H1 (cell line): ENCODE results near the gene SNX3. TPM values are rescaled to one million over a fixed set of nuclear protein-coding genes. Genes with fewer than 3 reads are reported as not detected.

ENCODE experiments used
- CTCF ChIA-PET: fragments of 300-600 bp; sonication (Branson Sonifier 250); formaldehyde crosslinking; loops from one replicate; lab custom pipeline; 2021; ENCODE audit not compliant: partially characterized antibody; lab: Charles Lee
- POLR2A ChIA-PET: fragments of 300-600 bp; sonication (Branson Sonifier 250); formaldehyde crosslinking; loops from one replicate; lab custom pipeline; 2021; ENCODE audit warnings: inconsistent platforms; ENCODE audit not compliant: partially characterized antibody; lab: Charles Lee
- DNase-seq, 2 experiments: peaks; one replicate each; pipeline versions ENCODE4 v3.0.0 to v3.0.0-alpha.2; 2010 to 2022; ENCODE audit warnings: low spot score in 2 of 2, low read depth in 1 of 2, mixed read lengths in 1 of 2
- FAIRE-seq: peaks from 2 replicates; lab custom pipeline; 2011; peaks lifted over from hg19 to GRCh38; lab: Jason Lieb, UNC
- H2AFZ ChIP-seq: 2 replicates; pipeline ENCODE4 v1.8.1; 2012; ENCODE audit warnings: low read length, inconsistent platforms
- H2AK5ac ChIP-seq: 2 replicates; pipeline ENCODE4 v1.6.1; 2013; ENCODE audit warnings: low read depth, low read length
- H2BK120ac ChIP-seq: replicated peaks from 2 replicates; pipeline ENCODE3; 2013; ENCODE audit warnings: low read depth, low read length, inconsistent platforms
- H2BK12ac ChIP-seq: 2 replicates; pipeline ENCODE4 v1.6.1; 2013; ENCODE audit warnings: low read depth, low read length
- H2BK15ac ChIP-seq: 2 replicates; pipeline ENCODE4 v1.6.1; 2013; ENCODE audit warnings: low read length
- H2BK20ac ChIP-seq: 2 replicates; pipeline ENCODE4 v1.6.1; 2013; ENCODE audit warnings: low read length
- H2BK5ac ChIP-seq: 2 replicates; pipeline ENCODE4 v1.6.1; 2013; ENCODE audit warnings: low read depth, low read length
- H3K14ac ChIP-seq: 2 replicates; pipeline ENCODE4 v1.6.1; 2013; ENCODE audit warnings: inconsistent platforms; ENCODE audit not compliant: insufficient read length
- H3K18ac ChIP-seq: 2 replicates; pipeline ENCODE4 v1.6.1; 2013; ENCODE audit warnings: low read length; ENCODE audit errors: extremely low read depth
- H3K23ac ChIP-seq: 2 replicates; pipeline ENCODE4 v1.6.1; 2013; ENCODE audit warnings: inconsistent platforms; ENCODE audit not compliant: insufficient read length
- H3K23me2 ChIP-seq: 2 replicates; pipeline ENCODE4 v1.6.1; 2013; ENCODE audit warnings: low read depth, low read length
- H3K27ac ChIP-seq: 2 replicates; pipeline ENCODE4 v1.6.1; 2011; ENCODE audit warnings: low read depth, low read length, inconsistent platforms
- H3K27me3 ChIP-seq, 4 experiments: replicated peaks in 1 of 4; 1 replicate in 1 of 4; 2 replicates in 3 of 4; pipeline versions ENCODE4 v1.6.1 to v1.8.1; 2011 to 2013; ENCODE audit warnings: low read length in 3 of 4, mild to moderate bottlenecking in 3 of 4, inconsistent platforms in 2 of 4, mixed read lengths in 2 of 4, moderate library complexity in 1 of 4; ENCODE audit not compliant: control insufficient read depth in 3 of 4, insufficient read depth in 3 of 4; ENCODE audit errors: extremely low read depth in 1 of 4
- H3K36me3 ChIP-seq, 4 experiments: 2 replicates each; pipeline versions ENCODE4 v1.6.1 to v1.8.1; 2011 to 2013; ENCODE audit warnings: mild to moderate bottlenecking in 4 of 4, low read length in 3 of 4, moderate library complexity in 2 of 4, control low read depth in 1 of 4, inconsistent platforms in 1 of 4; ENCODE audit not compliant: insufficient read depth in 4 of 4, control insufficient read depth in 2 of 4
- H3K4ac ChIP-seq: replicated peaks from 2 replicates; pipeline ENCODE3; 2013; ENCODE audit warnings: low read length, low read depth, mixed read lengths, inconsistent platforms; ENCODE audit not compliant: insufficient read length
- H3K4me1 ChIP-seq, 4 experiments: replicated peaks in 1 of 4; 1 replicate in 1 of 4; 2 replicates in 3 of 4; pipeline versions ENCODE4 v1.6.1 to v1.8.1; 2011 to 2013; ENCODE audit warnings: low read length in 3 of 4, inconsistent platforms in 2 of 4, mixed read lengths in 1 of 4; ENCODE audit not compliant: insufficient read depth in 4 of 4, control insufficient read depth in 3 of 4
- H3K4me2 ChIP-seq, 2 experiments: 2 replicates each; pipeline versions ENCODE4 v1.6.1 to v1.8.1; 2011 to 2013; ENCODE audit warnings: low read depth in 2 of 2, low read length in 2 of 2, control low read depth in 1 of 2, inconsistent platforms in 1 of 2, mild to moderate bottlenecking in 1 of 2; ENCODE audit not compliant: insufficient read depth in 1 of 2
- H3K4me3 ChIP-seq, 4 experiments: fragments of 200-600, 300-600 bp in 1 of 4; sonication (generic), shearing (Covaris generic), sonication (Bioruptor Twin) in 1 of 4; 2 replicates each; pipeline versions ENCODE4 v1.5.1 to v1.8.1; 2011 to 2016; ENCODE audit warnings: low read length in 4 of 4, low read depth in 3 of 4, control low read depth in 2 of 4, inconsistent platforms in 2 of 4, mild to moderate bottlenecking in 2 of 4, mixed read lengths in 1 of 4, moderate library complexity in 1 of 4; ENCODE audit not compliant: insufficient read depth in 2 of 4; ENCODE audit errors: extremely low read depth in 1 of 4
- H3K56ac ChIP-seq: replicated peaks from 2 replicates; pipeline ENCODE3; 2013; ENCODE audit warnings: low read depth, mild to moderate bottlenecking, mixed read lengths, low read length, inconsistent platforms; ENCODE audit not compliant: insufficient read length
- H3K79me1 ChIP-seq: 2 replicates; pipeline ENCODE4 v1.6.1; 2013; ENCODE audit warnings: low read depth, low read length, control low read depth
- H3K79me2 ChIP-seq, 2 experiments: 2 replicates each; pipeline versions ENCODE4 v1.6.1 to v1.8.1; 2012 to 2013; ENCODE audit warnings: low read length in 2 of 2, mild to moderate bottlenecking in 2 of 2, inconsistent platforms in 1 of 2; ENCODE audit not compliant: insufficient read depth in 2 of 2, control insufficient read depth in 1 of 2
- H3K9ac ChIP-seq, 4 experiments: replicated peaks in 1 of 4; 1 replicate in 1 of 4; 2 replicates in 3 of 4; pipeline versions ENCODE4 v1.6.1 to v1.8.1; 2011 to 2013; ENCODE audit warnings: low read depth in 3 of 4, low read length in 3 of 4, control low read depth in 2 of 4, mild to moderate bottlenecking in 2 of 4, moderate library complexity in 2 of 4, inconsistent platforms in 1 of 4; ENCODE audit errors: extremely low read depth in 1 of 4
- H3K9me3 ChIP-seq, 2 experiments: 2 replicates each; pipeline versions ENCODE4 v1.6.1 to v1.8.1; 2012 to 2013; ENCODE audit warnings: mild to moderate bottlenecking in 2 of 2, moderate library complexity in 2 of 2, control low read depth in 1 of 2, inconsistent platforms in 1 of 2, low read depth in 1 of 2, low read length in 1 of 2, mixed read lengths in 1 of 2; ENCODE audit not compliant: insufficient read depth in 2 of 2
- H4K20me1 ChIP-seq, 2 experiments: replicated peaks in 1 of 2; 2 replicates each; pipeline versions ENCODE3 to v1.8.1; 2011 to 2013; ENCODE audit warnings: inconsistent platforms in 2 of 2, low read length in 2 of 2, mild to moderate bottlenecking in 1 of 2; ENCODE audit not compliant: insufficient read depth in 2 of 2, control insufficient read depth in 1 of 2
- H4K5ac ChIP-seq: 2 replicates; pipeline ENCODE4 v1.6.1; 2013; ENCODE audit warnings: low read length, low read depth, mixed read lengths, inconsistent platforms; ENCODE audit not compliant: insufficient read length
- H4K8ac ChIP-seq: 2 replicates; pipeline ENCODE4 v1.8.0; 2013; ENCODE audit warnings: mild to moderate bottlenecking, moderate library complexity, low read length, inconsistent platforms; ENCODE audit not compliant: insufficient read depth; ENCODE audit errors: extremely low read depth
- H4K91ac ChIP-seq: replicated peaks from 2 replicates; pipeline ENCODE3; 2013; ENCODE audit warnings: low read length, mixed read lengths, inconsistent platforms; ENCODE audit not compliant: insufficient read length
- CBX8 ChIP-seq: fragments of 300-800, 300-1000 bp; sonication (generic); IDR thresholded peaks from 2 replicates; pipeline ENCODE4 v1.7.1; 2016; ENCODE audit warnings: low read depth, low read length, borderline replicate concordance
- CTBP2 ChIP-seq: IDR thresholded peaks from 2 replicates; pipeline ENCODE4 v1.7.0; 2011; ENCODE audit warnings: borderline replicate concordance, mild to moderate bottlenecking, moderate library complexity, mixed read lengths, low read length; ENCODE audit not compliant: insufficient read depth, insufficient read length
- EZH2 ChIP-seq: fragments of 200-600 bp; sonication (generic); IDR thresholded peaks from 2 replicates; pipeline ENCODE4 v1.7.1; 2012; ENCODE audit warnings: low read depth, mild to moderate bottlenecking, moderate library complexity, low read length, inconsistent platforms; ENCODE audit not compliant: severe bottlenecking
- POLR2AphosphoS5 ChIP-seq: IDR thresholded peaks from 2 replicates; pipeline ENCODE4 v1.6.1; 2011; ENCODE audit warnings: low read depth, low read length
- RNF2 ChIP-seq: fragments of 200-900, 300-1000 bp; sonication (generic); IDR thresholded peaks from 2 replicates; pipeline ENCODE4 v1.7.1; 2016; ENCODE audit warnings: borderline replicate concordance, low read depth, mild to moderate bottlenecking, antibody characterized with exemption, low read length; ENCODE audit not compliant: poor library complexity, severe bottlenecking; ENCODE audit errors: missing control alignments
- SUZ12 ChIP-seq: fragments of 200-600 bp; sonication (generic); IDR thresholded peaks from 2 replicates; pipeline ENCODE4 v1.6.1; 2012; ENCODE audit warnings: mild to moderate bottlenecking, inconsistent platforms, low read length, moderate library complexity, mixed read lengths
- WGBS, 2 experiments: shearing (Covaris generic) in 1 of 2; methylation state at CpG; one replicate each; pipeline versions ENCODE4 v1.1.6 to v1.1.7; 2013 to 2015; ENCODE audit warnings: low lambda C conversion rate in 2 of 2, mixed read lengths in 2 of 2, inconsistent platforms in 1 of 2, low coverage in 1 of 2, missing lambda C conversion rate in 1 of 2; ENCODE audit not compliant: insufficient replicate concordance in 2 of 2, insufficient coverage in 1 of 2, insufficient read length in 1 of 2; ENCODE audit errors: extremely low coverage in 1 of 2, missing lambda C conversion rate in 1 of 2; 5-methylcytosine and 5-hydroxymethylcytosine counted together
- polyA plus RNA-seq, 7 experiments: library from polyadenylated mRNA; depleted of rRNA in 3 of 7; stranded (reverse) in 5 of 7; unstranded in 2 of 7; fragments of >200 nt in 5 of 7; fragments of 200-250 nt in 2 of 7; gene quantifications; 1 replicate in 5 of 7; 2 replicates in 1 of 7; 4 replicates in 1 of 7; pipeline versions ENCODE4 v1.2.1 to v1.2.3, GENCODE V29; 2011 to 2013; ENCODE audit warnings: missing spikeins in 2 of 7, mixed read lengths in 2 of 7
- total RNA-seq: library from RNA; stranded (reverse); fragmentation: NEBNext Ultra II Directional; extraction: Animal tissue kit (Norgen Biotek cat#: 25700); gene quantifications from 2 replicates; pipeline ENCODE4 v1.2.1, GENCODE V29; 2021
- TF ChIP-seq, protein P1 (sequence below): IDR thresholded peaks from 2 replicates; pipeline ENCODE4 v1.6.1; 2012; ENCODE audit warnings: inconsistent platforms

The SNX3 gene
- total and polyA plus RNA-seq, 2 of the 8 experiments (the other 6 are each of a cell fraction or from before 2014, with no cell fraction given) = 72.5 to 150 TPM

DNA sequence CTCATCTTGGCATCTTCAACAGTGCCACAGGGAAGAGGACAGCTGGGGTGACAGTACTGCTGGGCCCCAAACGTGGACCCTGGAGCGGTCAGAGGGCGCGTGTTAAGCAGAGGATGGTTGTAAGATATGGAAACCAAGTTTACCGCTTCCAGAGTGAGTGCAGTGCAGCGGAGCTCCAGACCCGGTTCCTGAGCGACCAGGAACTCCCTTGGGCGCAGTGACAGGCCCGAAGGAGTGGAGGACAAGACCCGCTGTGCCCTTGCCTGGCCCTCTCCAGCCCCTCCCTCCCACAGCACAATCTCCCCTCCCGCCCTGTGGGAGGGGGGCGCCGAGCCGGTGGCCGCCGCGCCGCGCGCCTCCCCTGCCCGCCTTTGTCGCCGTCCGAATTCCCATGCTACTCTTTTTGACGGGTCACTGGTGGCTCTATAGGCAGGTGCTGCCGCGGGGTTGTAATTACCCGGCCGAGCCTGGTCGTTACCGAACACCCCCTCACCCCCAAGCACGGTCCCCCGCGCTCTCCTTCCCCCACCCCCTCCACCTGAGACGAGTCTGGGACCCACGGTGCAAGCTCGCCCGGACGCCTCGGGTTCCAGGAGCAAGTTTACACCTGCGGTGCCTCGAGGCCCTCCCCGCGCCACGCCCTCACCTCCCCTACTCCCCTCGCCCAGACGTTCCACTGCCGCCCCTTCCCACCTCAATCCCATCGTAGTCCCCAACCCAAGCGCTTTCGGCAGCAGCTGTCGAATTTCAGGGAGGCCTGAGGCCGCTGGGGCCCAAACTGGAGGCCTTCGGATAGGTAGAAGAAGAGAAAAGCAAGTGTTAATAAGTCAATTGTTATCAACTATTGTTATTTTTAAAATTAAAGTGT, 91.1 kb downstream of the SNX3 start:
- H3K9ac ChIP-seq = no peak overlapping the region
- peak overlapping the region in 3 of 4 experiments; percentile 7 to 49 (median 23); a peak in 4 of 8 replicates for H3K4me3 ChIP-seq
- H3K4ac ChIP-seq = no peak overlapping the region
- peak overlapping the region; percentile 32; the same call in 1 of the 2 replicates for H3K18ac ChIP-seq
- peaks cover 0 to 5% (median 0%) of the 10 kb centered on the region in 4 experiments; a peak in 1 of 8 replicates for H3K36me3 ChIP-seq
- peak overlapping the region; percentile 57; the same call in 1 of the 2 replicates for H4K8ac ChIP-seq
- no peak overlapping the region for H3K56ac ChIP-seq
- no peaks in the 10 kb centered on the region for H3K79me2 ChIP-seq
- H4K5ac ChIP-seq = no peak overlapping the region
- no peak overlapping the region for H3K27ac ChIP-seq
- FAIRE-seq (no peak), DNase-seq (peak in 1 of 2 experiments; percentile 63)
- no peak overlapping the region; the same call in 1 of the 2 replicates for H2BK5ac ChIP-seq
- H3K79me1 ChIP-seq = no peaks in the 10 kb centered on the region
- peaks cover 28 to 35% of the 10 kb centered on the region in 2 experiments for H4K20me1 ChIP-seq
- H2AFZ ChIP-seq = no peak overlapping the region
- H2BK15ac ChIP-seq = no peak overlapping the region; the same call in 1 of the 2 replicates
- H2BK120ac ChIP-seq = no peak overlapping the region
- TF ChIP-seq CTBP2 (peak; percentile 32), CBX8 (0 out of 2 replicates have a peak, but pooled peaks have one; percentile 21), EZH2 (peak; percentile 81), SUZ12 (peak; percentile 82), POLR2AphosphoS5 (no peak), RNF2 (peak; percentile 92)
- TF ChIP-seq, protein P1, sequence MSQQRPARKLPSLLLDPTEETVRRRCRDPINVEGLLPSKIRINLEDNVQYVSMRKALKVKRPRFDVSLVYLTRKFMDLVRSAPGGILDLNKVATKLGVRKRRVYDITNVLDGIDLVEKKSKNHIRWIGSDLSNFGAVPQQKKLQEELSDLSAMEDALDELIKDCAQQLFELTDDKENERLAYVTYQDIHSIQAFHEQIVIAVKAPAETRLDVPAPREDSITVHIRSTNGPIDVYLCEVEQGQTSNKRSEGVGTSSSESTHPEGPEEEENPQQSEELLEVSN = no peak; the same call in 1 of the 2 replicates
- CTCF ChIA-PET = interaction anchor here (0.7 to 10.8 kb wide), 11 partner anchors 7 to 323 kb away, joined by 3 to 85 read pairs (median 6); no protein-coding TSS in a partner anchor
- H3K23me2 ChIP-seq = peaks cover 5% of the 10 kb centered on the region; the same call in 1 of the 2 replicates
- peaks cover 4 to 48% (median 35%) of the 10 kb centered on the region in 4 experiments for H3K4me1 ChIP-seq
- POLR2A ChIA-PET = interaction anchor here (0.5 to 4.4 kb wide), 7 partner anchors 9 to 60 kb away, joined by 3 to 19 read pairs (median 3); no protein-coding TSS in a partner anchor
- H4K91ac ChIP-seq = no peak overlapping the region
- peak overlapping the region; percentile 76 to 83 for H3K4me2 ChIP-seq
- H3K9me3 ChIP-seq = no peaks in the 10 kb centered on the region
- H3K27me3 ChIP-seq = peaks cover 93 to 100% (median 97%) of the 10 kb centered on the region in 4 experiments
- H2AK5ac ChIP-seq = no peak overlapping the region
- no peak overlapping the region for H2BK20ac ChIP-seq
- 3% methylated on average over 29 of the region's 55 CpGs; no CpG with 5 or more reads in 1 of the 2 experiments for WGBS, 2 experiments
- peak overlapping the region; percentile 92; the same call in 1 of the 2 replicates for H2BK12ac ChIP-seq
- no peak overlapping the region for H3K23ac ChIP-seq
- H3K14ac ChIP-seq = no peak overlapping the region
